Measurements from ENCODE around the gene FOXC1.

GRCh38 chr6:1644516-1645060 lies 34.9 kb downstream of the FOXC1 start:
- TF ChIP-seq POLR2AphosphoS5 (IDR thresholded peaks at IDR 0.05; ENCODE audit: low read depth, low read length) (no peak), CTCF (IDR thresholded peaks at IDR 0.05 in 2 of 3, conservative IDR thresholded peaks at IDR 0.05 in 1 of 3; ENCODE audit: borderline replicate concordance in 1 of 3, insufficient read depth in 1 of 3, low read depth in 2 of 3, low read length in 2 of 3) (no peak), EZH2 (IDR thresholded peaks at IDR 0.05) (no peak), EZH2phosphoT487 (IDR thresholded peaks at IDR 0.05; ENCODE audit: borderline replicate concordance) (no peak)

Data from HCT116 (cell line).